Measurements from ENCODE around the gene TAX1BP1.
"Not testable (repeated sequence)": the region's sequence is repeated elsewhere in the genome, so short reads cannot be mapped to it uniquely, and the experiment has no call there.

TAX1BP1 gene

DNA sequence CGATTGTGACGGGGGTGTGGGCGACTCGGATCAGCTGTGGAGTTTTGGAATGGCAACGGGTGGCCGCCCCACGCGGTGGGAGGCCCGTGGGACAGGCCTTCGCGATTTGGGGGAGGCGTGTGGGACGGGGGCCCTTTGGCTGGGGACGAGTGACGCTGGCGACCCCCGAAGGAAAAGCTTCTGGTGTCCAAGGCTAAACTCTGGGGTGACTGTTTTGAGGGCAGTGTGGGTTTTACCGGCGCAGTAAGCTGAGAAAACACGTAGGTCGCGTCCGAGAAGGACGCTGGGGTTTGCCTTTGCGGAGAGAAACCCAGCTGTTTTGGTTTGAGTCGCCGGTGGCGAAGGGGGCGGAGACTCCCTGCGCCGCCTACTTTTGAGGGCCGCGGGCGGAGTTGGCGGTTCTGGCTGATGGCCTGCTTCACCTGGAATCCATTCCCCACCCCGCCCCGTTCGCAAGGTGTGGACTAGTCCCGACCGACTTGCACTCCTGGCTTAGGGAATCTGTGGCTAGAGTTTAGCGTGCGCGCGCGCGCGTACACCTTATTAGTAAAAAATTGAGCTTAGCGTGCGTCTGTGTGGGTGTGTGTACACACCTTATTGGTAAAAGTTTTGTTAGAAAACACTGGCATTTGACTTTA lies 606 bp downstream of the TAX1BP1 start:
- peak; percentile 68 for DNase-seq

DNA sequence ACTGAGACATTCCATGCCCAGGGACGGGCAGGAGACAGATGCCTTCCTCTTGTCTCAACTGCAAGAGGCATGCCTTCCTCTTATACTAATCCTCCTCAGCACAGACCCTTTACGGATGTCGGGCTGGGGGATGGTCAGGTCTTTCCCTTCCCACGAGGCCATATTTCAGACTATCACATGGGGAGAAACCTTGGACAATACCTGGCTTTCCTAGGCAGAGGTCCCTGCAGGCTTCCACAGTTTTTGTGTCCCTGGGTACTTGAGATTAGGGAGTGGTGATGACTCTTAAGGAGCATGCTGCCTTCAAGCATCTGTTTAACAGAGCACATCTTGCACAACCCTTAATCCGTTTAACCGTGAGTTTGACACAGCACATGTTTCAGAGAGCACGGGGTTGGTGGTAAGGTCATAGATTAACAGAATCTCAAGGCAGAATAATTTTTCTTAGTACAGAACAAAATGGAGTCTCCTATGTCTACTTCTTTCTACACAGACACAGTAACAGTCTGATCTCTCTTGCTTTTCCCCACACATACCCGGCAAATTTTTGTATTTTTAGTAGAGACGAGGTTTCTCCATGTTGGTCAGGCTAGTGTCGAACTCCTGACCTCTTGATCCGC lies 2.2 kb downstream of the TAX1BP1 start:
- DNase-seq = not testable (repeated sequence)

- DNase-seq = no peak
These were observed 5.2 kb downstream of the TAX1BP1 start for GRCh38 chr7:27745064-27745583.

DNA sequence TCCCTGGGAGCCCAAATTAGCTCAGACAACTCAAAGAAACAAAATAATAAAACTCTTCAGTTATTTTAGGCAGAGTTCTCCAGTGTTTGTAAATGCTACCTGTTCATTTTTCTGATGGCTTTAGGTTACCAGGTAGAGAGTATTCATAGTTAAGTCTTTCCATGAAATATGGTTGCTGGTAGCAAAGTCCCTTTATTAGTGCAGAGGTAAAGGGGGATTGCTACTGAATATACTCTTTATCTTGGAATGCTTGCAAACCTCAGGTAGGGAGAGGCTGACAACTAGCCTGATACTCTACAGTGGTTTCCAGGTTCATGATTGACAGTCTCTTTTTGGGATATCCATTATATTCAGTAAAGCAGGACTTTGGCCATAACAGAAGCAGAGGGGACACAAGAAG lies 6.5 kb downstream of the TAX1BP1 start:
- DNase-seq = no peak

- DNase-seq = no peak
These were observed 7.0 kb downstream of the TAX1BP1 start for GRCh38 chr7:27746978-27747377.

GRCh38 chr7:27747589-27748368 lies 7.8 kb downstream of the TAX1BP1 start:
- no peak for DNase-seq

- no peak for DNase-seq
These were observed 10.4 kb downstream of the TAX1BP1 start for GRCh38 chr7:27750316-27750715.

DNA sequence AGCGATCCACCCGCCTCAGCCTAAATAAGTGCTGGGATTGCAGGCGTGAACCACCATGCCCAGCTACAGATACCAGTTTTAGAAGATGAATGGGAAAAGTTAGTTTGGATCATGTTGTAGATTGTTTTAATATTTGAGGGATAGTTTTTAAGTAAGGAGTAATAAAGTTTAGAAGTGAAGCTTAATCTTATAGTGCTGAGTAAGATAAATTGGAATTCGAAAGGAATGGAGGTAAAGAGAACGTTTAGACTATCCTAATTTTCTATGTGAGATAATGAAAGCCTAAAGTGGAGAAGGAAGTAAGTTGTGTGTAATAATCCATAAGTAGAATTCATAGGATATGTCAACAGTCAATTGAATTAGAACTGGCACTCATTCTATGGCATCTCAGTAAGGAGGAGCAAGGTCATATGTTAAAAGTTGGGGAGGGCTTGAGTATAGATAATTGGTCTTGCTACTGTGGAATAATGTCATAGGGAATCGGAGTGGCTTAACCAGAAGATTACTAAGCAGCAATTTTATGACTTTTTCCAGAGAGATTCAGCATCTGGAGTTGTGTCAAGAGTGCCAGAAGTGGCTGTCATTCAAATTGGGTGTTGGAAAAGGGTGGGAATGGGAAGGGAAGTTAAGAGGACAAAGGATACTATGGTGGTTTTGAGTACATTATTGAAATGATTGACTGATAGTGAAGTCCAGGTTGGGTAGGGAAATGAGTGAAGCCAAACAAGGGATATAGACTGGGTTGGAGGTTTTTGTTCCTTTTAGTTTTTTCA lies 12.1 kb downstream of the TAX1BP1 start:
- DNase-seq = no peak

DNA sequence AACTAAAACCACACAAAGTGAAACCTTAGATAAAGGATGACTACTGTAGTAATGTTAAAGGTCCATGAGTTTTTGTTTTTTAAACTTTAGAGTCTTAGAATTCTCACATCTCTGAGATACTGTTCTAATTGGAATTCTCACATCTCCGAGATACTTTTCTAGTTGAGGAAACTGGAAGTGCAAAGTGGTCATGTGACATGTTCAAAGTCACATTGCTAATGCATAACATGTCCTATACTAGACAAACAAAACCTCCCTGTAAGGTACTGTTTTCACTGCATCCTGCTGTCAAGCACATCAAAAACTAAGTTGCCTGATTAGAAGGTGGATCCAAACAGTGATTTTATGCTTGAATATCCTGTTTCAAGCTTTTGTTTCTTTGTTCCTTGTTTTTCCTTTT lies 13.9 kb downstream of the TAX1BP1 start:
- no peak for DNase-seq

GRCh38 chr7:27756298-27756697 lies 16.3 kb downstream of the TAX1BP1 start:
- no peak for DNase-seq

DNA sequence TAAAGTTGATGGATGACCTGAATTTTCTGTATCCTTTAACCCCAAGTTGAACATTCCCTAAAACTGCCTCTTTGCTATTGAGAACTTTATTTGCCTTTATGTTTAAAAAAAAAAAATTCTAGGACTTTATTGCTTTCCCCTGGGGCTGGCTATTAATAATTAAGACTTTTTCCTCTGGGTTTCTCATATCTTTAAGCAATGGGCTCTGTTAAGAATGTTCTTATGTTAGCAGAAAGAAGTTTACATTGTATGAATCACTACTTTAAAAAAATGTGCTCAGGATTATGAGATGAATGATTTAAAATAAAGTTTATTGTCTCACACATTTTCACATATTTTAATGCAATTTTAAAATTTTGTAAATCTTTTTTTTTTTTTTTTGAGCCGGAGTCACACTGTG lies 19.5 kb downstream of the TAX1BP1 start:
- DNase-seq = no peak

GRCh38 chr7:27762062-27762461 lies 22.1 kb downstream of the TAX1BP1 start:
- no peak for DNase-seq

DNA sequence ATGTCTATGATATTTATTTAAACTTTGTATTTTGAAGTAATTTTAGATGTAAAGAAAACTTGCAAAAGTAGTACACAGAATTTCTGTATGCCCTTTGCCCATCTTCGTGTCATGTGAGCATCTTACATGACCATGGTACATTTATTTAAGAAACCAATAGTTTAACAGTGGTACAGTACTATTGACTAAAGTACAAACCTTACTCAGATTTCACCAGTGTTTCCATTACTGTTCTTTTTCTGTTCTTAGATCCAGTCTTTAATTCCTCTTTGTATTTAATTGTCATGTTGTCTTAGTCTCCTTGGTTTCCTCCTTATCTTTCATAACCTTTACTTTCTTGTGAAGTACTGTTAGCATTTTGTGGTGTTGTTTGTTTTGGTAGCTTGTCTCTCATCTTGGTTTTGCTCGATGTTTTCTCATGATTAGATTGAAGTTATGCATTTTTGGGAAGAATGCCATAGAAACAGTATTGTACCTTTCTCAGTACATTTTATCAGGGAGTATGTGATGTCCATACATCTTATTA lies 24.1 kb downstream of the TAX1BP1 start:
- DNase-seq = no peak

GRCh38 chr7:27765841-27766240 lies 25.9 kb downstream of the TAX1BP1 start:
- DNase-seq = no peak

DNA sequence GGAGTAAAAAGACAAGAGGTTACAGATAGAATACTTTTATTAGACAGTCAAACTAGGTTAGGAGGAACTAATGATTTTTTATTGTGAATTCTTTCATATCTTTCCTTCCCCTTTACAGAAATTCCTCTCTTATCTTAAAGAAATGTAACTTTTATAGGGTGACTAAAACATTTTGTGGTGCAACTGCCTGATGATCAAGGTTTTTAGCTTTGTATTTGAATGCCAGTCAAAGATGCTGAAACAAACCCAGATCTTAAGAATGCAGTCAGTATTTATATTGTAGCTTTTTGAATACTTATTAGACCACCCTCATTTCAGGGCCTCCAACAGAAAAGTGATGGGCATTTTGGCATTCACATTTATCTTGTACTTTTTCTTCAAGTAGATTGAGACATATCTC lies 27.4 kb downstream of the TAX1BP1 start:
- DNase-seq = no peak

- no peak for DNase-seq
These were observed 31.1 kb downstream of the TAX1BP1 start for GRCh38 chr7:27771111-27771510.

DNA sequence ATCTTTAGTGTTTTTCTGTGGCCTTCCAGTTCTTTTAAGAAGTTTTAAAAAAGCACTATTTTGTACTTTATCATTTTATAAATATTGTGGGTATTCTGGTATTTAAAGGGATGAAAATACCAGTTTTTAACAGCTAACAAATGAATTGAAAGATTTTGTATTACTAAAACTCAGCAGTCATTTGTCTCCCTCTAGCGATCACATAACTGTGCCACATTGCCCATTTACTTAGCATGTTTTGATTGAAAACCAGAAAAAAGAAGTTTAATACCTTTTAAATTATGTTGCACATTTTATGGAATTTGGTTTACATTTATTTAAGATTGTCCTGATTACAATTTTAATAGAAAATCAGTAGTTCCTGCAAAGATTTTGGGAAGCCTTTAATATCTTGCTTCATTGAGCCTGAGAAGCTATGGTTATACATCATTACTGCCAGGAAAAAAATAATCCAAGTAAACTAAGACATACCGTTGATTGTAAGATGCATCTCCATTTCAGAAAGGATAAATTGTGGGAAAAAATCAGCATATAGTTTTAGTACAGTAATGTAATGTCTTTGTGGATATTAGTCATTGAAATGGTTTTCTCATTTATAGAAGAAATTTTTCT lies 34.9 kb downstream of the TAX1BP1 start:
- no peak for DNase-seq

GRCh38 chr7:27775782-27776181 lies 35.8 kb downstream of the TAX1BP1 start:
- no peak for DNase-seq

- DNase-seq = no peak
These were observed 37.7 kb downstream of the TAX1BP1 start for GRCh38 chr7:27777662-27778061.

DNA sequence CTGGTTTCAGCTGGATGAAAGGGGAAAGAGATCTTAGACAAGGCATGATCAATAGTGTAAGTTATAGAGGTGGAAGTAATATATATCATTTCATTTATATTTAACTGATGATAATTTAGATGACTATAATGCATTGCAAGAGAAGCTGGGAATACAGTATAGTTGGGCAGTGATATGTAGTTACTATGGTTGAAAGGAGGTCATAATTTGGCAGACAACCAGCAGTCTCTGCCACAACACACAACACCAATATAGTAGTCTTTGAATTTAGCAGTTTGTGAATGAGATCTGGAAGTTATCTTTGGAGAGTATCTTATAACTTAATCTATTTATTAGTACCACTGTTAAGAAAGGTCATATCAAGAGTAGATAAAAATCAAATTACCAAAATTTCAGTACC lies 39.9 kb downstream of the TAX1BP1 start:
- no peak for DNase-seq

DNA sequence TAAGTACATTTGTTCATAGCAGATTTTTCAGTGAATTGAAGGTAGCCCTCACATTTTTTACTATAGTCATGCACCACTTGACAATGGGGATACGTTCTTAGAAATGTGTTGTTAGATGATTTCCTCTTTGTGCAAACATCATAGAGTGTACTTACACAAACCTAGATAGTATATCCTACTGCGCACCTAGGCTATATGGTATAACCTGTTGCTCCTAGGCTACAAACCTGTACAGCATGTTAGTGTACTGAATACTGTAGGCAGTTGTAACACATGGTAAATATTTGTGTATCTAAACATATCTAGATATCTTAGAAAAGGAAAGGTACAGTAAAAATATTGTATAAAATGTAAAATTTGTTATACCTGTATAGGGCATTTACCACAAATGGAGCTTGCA lies 41.2 kb downstream of the TAX1BP1 start:
- no peak for DNase-seq

- no peak for DNase-seq
These were observed 42.9 kb downstream of the TAX1BP1 start for GRCh38 chr7:27782849-27783248.

Measured in NK-92 treated with Interleukin-12 subunit alpha and Interleukin-12 subunit beta, amount 100 ng/mL, for 24 hours (cell line).